Fibroblast of skin of right biceps (primary cell): Measurements from ENCODE around the gene TXNL4A.
"Not testable (repeated sequence)": the region's sequence is repeated elsewhere in the genome, so short reads cannot be mapped to it uniquely, and the experiment has no call there.

Experiments
- DNase-seq: peaks from one replicate; pipeline ENCODE4 v3.0.0-alpha.2; 2013

TXNL4A gene, protein sequence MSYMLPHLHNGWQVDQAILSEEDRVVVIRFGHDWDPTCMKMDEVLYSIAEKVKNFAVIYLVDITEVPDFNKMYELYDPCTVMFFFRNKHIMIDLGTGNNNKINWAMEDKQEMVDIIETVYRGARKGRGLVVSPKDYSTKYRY

DNA sequence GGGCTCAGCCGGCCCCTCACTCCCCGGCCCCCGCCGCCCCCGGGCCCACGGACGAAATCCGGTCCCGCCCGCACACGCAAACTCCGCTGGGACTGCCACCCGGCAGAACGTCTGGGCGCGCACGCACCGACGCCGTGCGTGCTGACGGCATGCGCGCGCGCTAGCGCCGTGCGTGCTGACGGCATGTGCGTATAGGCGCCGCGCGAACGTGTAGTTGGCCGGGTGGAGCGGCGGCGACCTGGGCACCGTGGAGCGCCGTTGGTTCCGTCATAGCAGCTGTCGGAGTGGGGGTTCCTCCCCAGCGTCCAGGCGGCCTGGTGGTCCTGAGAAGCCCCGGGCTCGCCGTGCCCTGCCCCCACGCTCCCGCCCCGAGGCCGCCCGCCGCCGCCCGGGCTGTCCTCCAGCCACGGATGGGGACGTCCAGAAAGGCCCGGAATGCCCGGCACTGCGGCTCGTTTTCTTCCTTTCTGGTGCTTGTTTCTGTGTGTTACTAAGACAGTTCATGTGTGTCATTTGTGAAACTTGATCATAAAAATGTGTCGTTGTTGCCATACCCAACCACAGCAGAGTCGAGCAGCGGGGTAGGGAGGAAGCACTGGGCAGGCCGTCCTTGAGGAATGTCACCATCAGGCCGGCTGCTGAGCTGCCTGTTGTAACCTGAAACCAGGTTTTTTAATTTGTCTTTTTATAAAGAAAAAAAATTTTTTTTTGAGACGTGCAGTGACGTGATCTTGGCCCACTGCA is at the start of gene TXNL4A:
Gene TXNL4A, minus strand, starts transcription at position 113 of the 744 bp plus-strand sequence. CDS start 171 bp downstream, outside the sequence.
- DNase-seq: peak; percentile 88

DNA sequence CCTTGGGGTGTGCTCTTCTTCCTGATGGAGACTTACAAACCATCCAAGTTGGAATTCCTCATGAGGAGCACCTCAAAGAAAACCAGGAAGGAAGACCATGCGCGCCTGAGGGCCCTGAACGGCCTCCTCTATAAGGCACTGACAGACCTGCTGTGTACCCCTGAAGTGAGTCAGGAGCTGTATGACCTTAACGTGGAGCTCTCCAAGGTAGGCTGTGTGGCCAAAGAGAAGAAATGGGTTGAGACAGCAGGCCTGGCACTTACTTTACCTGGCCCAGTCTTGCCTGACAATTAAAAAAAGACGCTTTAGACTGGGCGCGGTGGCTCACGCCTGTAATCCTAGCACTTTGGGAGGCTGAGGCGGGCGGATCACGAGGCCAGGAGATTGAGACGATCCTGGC is 48.9 kb upstream of the TXNL4A start:
- DNase-seq: no peak

DNA sequence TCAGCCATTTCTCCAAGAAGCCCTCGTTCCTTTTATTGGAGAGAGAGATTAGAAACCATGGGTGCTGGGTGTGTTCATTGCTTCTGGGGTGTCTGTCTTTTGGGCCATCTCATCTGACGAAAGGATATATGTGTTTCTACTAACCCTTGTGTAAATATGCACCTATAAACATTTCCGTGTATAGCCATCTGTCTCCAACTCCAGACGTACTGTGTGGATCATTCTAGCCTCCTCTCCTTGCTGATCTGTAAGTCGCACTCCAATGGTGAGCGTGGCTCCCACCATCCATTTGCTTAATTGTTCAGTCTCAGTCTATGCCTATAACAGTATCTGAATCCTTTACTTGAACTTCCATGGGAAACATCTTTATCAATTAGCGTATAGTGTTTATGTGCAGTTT is 47.6 kb upstream of the TXNL4A start:
- DNase-seq: no peak

DNA sequence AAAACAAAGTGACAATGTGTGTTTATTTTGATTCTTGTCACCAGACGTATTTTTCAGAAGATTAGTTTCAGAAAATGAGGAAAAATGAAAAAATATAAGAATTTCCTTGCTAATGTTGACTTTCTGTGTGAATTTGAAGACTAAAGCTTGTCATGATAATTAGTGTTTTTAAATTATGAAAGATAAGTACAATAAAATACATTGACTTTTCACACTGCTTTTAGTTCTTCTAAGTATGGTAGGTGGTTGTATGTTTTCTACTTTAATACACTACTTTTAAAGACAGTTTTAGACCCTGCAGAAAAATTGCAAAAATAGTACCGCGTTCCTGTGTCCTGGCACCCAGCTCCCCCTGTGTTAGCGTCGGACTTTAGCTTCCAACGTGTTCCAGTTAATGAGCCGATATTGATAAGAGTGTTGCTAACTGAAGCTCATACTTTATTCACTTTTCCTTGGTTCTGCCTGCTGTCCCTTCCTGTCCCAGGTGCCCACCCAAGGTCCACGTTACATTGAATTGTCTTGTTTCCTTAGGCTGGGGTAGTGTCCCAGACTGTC is 46.6 kb upstream of the TXNL4A start:
- DNase-seq: no peak

DNA sequence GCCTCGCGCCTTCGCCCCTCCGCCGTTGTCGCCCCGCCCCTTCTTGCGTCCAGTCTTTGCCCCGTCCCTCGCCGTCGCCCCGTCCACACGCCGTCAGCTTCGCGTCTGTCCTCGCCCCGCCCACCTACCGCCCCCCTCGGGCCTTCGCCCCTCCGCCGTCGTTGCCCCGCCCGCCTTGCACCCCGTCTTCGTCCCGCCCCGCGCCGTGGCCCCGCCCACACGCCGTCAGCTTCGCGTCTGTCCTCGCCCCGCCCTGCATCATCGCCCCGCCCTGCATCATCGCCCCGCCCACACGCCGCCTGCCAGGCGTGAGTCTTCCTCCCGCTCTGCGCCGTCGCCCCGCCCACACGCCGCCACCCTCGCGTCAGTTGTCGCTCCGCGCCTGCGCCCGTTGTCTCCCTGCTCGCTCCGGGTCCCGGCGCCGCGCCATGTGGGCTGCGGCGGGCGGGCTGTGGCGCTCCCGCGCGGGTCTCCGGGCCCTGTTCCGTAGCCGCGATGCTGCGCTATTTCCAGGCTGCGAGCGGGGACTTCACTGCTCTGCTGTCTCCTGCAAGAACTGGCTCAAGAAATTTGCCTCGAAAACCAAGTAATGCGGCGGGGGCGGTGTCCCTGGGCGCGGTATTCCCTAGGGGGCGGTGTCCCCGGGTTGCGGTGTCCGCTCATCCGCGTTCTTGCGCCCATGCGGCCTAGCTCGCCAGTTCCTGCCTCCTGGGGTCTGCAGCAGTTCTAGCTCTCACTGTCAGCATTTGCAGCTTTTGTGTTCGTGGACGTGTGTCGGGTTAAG is 45.9 kb upstream of the TXNL4A start, which contains the start of gene RBFA:
Gene RBFA, plus strand, starts transcription at position 367 of the 784 bp plus-strand sequence. Its CDS starts 62 bp downstream, at position 429.
- peak; percentile 98 for DNase-seq

DNA sequence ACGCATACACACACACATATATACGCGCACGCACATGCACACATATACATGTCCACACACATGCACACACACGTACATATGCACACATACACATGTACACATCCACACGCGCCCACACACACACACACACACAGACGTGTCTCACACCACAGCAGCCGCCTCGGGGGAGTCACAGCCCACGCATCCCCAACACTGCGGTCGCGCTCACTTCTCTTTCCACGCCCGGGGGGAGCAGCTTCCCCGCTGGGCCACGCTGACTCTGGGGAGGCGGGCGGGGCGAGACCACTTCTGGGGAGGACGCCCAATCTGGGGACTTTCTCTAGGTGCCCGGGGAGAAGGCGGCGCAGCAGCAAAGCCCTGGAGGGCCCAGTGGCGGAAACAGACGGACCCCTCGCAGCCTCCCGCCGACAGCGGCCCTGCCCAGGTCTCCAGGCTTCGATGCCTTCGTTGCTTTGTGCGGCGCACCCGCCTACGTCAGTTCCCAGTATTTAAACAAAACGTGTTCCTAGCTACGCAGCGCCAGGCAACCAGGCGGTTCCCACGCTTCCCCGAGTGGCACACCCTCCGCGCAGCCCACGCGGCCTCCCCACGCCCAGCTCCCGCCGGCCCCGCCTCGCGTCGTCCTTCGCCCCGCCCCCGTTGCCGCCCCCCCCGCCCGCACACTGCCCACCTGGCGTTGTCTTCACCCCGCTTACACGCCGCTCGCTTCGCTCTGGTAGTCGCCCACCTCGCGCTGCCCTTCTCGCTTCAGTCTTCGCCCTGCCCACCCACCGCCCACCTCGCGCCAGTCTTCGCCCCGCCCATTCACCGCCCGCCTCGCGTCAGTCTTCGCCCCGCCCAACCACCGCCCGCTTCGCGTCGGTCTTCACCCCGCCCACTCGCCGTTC is 45.1 kb upstream of the TXNL4A start:
- DNase-seq: no peak

DNA sequence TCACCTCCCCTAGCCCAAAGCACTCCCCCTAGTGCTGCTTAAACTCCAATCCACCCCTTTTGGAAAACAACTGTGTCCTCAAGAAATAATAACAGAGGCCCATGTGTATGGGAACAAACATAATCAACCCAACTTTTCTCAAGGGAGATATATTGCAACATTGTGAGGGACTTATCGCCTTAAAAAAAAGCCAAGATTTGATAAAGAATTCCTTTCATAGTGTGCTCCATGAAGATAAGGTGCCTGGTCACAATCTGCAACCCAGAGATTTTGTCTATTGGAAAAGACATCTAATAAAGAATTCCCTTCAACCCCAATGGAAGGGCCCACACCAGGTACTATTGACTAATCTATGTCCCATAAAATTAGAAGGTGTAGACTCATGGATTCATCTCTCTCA is 41.3 kb upstream of the TXNL4A start:
- DNase-seq: no peak

DNA sequence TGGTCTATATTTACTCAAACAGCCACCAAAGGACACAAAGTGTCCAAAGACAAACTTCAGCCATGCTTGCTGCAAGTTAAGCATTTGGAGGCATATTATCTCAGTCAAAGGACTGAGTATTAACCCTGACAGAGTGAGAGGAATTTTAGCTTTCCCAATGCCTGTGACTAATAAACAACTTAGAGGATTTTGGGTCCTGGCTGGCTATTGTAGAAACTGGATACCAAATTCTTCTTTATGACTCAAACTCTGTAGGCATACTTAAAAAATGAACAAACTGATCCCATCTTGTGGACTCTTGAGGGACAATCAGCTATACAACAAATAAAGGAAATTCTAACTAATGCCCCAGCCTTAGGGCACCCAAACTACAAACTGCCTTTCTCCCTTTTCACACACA is 39.4 kb upstream of the TXNL4A start:
- DNase-seq: peak; percentile 69

DNA sequence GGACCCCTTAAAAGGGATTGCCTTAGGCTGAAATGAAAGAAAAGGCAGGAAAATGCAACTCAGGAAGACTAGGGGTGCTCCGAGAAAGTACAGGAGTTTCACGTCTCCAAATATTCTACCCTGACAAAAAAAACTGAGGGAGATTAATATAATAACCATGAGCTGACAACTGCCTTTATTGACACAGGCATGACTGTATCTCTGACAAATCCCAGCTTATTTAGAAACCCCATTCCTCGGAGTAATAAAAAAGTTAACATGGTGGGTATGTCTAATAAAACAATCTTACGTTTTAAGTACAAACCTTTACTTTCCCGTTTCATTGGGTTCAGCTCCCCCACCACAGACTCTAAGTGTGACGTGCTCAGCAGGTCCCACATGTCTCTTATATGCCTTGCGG is 38.0 kb upstream of the TXNL4A start:
- DNase-seq: no peak

DNA sequence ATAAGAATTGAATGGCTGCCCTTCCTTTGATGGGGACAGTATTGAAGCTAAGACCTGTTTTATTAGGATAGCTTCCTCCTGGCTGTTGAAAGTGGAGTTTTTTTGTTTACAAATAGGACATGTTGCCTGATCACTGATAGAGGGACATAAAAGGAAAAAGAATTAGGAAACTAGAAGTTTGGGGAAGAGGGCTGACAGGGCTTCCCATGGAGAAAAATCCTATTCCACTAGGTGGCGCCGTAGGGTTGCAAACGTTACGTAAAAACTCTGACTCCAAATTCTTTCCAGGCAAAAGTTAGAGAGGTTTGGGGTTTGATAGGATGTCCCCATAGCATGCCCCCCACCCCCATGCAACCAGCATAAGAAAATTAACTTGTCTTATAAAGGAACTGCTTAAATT is 34.8 kb upstream of the TXNL4A start:
- DNase-seq: no peak

DNA sequence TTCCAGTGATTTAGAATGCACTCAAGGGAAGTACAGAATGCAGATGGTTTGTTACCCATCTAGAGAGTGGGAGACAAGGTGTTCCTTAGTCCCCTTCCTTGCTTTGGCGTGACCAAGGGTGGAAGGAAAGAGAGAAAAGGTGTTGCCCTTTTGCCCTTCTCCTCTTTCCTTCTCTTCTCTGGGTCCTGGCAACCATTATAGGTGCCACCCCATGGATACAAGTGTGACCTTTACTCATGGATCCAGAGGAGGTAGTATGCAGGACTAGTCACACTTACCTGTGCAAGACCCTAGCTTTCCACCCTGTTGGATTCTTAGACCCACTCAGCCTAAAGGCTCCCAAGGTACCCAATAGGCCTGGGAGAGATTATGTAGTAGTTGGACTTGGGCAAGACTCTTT is 34.2 kb upstream of the TXNL4A start:
- DNase-seq: peak; percentile 34

DNA sequence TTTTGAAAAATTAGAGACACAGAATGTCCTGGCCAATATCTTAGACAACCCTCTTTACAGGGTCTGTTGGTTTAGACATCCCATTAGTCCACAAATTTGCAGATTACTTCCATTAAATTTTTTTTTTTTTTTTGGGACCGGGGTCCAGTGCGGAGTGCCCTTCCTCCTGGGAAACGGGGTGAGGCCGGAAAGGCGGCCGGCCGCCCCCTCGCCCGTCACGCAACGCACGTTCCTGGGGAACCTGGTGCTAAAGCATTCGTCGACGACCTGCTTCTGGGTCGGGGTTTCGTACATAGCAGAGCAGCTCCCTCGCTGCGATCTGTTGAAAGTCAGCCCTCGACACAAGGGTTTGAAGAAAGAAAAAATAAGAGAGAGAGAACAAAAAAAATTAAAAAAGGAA is 24.4 kb upstream of the TXNL4A start:
- DNase-seq: no peak

DNA sequence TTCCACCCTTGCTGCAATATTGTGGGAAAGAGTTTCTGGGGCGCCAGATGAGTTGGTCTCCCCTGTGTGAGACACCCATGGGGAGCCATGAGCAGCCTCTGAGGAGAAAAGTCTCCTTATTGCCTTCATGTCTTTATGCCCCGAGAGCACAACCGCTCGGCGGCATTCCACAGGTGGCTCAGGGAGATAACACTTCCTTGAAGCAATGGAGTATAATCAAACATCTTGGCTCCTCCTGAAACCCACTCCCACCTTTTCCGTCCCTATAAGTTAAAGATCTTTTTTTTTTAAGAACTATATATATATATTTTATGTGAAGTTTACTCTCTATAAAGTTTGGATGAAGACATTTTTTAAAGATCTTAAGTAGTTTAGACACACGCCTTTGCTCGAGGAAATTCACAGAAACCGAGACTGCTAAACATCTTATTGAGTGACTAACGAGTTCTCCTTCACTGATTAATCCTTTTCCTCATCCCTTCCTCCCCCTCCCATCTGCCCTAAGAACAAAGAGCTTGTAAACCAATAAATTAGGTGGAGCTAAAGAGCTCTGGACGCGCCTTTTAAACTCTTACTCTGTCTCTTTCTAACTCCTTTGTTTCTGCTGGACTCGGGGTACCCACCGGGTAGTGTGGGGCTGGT is 23.3 kb upstream of the TXNL4A start:
- DNase-seq: not testable (repeated sequence)

DNA sequence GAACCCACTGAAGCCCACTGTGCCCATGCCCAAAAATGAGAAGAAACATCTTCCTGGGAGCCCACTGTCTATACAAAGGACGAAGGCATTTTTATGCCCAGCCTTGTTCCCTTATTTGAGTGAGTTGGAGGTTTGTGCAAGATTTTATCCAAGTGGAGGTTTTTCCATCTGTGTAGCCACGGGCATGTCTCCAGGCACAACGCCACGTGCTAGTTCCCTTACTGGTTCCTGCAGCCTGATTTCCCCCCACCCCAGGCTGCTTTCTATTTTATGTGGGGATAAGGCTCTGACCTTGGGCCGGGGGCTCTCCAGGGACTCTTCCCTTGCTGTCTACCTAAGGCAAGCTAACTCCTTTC is 22.2 kb upstream of the TXNL4A start:
- no peak for DNase-seq

DNA sequence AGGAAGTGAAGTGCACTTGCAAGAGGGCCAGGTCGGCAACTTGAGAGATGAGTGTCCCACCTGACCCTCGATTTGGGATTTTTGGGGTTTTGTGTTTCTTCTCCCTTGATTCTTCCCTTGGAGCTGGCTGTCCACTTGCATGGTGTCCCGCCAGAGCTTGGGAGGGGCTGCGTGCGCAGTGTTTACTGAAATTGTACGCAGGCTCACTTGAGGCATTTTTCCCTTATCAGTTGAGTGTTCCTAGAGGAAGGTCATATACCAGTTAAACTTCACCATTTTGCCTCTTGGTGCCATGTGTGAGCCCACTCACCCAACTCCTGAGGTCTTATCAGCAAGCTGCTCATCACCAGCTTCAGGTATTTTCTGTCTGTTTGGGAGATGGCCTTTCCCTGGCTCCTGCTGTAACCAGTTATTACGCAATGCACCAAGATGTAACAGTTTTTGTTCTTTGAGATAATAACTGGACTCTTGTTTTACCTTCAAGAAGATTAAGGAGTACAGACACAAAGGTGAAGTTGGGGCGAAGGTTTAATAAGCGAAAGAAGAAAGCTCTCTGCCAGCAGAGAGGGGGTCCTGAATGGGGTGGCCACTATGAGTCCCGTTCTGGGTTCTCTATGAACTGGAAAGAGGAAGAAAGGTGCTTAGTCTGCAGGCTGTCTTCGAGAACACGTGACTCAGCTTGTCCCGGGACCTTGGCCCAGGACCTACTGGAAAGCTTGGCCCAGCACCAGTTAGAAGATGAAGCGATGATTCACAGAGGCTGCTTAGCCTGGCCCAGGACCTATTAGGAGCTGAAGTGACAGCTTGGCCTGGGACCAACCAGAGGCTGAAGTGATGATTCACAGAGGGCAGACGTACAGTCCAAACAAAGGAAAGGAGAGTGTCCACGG is 21.5 kb upstream of the TXNL4A start:
- peak; percentile 94 for DNase-seq

DNA sequence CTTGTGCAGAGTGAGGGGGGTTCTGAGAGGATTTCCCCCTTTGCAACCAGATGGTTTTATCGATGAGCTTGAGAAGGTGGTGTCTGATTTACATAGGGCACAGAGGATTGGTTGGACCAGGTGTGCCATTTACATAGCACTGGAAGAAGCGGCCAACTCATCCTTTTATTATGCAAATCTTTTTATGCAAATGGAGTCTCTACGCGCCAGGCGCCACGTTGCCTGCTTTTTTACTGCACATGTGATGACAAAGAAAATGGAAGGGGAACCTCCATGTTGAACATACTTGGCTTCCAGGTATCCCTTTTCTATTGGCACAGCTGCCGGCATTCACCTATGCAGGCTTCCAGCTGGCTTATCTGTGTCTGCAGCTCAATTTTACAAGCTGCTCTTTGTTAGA is 18.4 kb upstream of the TXNL4A start:
- DNase-seq: no peak

DNA sequence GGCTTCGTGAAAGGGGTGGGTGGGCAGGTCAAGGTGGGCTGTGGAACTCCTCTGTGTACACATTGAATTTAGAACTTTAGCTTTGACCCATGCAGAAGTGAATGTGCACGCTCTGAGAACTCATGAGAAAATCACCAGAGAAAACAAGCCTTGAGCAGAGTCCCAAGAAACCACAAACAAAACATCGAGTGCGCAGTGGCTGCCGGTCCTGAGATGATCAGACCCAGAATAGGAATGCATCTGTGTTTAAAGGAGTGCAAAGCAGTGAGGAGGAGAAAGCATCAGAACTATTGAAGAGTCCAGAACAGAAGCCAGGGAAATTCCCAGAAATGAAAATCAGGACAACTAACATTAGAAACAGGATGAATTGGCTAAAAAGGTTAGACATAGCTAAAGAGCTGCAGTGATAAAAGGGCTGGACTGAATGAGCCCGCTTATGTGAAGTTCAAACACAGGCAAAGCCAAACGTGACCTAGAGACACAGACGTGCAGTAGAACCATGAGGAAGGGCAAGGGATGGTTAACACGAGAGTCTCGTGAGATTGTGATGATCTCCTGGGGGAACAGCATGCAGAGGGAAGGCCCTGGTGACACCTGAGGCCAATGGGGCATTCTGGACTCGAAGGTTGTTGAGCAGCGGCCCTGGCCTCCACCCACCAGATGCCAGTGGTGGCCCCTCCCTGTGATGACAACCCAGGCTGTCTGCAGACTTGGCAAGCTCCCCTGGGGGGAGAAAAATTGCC is 16.4 kb upstream of the TXNL4A start:
- DNase-seq: no peak

DNA sequence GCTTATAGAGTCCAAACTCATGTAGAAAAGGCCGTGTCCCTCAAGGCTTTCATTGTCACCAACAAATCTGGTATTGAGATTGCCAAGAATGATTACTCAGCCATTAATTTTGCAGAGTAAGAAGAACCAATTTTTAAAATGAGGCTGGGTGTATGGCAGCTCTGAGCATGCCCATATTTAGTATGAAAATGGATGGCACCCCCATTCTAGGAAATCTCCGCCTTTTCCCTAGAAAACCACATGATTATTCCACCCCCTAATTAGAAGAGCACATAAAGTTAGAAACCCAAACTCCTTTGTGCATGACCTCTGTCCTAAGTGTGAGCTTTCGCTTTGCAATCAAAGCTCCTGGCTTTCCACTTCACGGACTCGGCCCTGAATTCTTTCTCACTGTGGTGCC is 14.1 kb upstream of the TXNL4A start:
- DNase-seq: no peak

DNA sequence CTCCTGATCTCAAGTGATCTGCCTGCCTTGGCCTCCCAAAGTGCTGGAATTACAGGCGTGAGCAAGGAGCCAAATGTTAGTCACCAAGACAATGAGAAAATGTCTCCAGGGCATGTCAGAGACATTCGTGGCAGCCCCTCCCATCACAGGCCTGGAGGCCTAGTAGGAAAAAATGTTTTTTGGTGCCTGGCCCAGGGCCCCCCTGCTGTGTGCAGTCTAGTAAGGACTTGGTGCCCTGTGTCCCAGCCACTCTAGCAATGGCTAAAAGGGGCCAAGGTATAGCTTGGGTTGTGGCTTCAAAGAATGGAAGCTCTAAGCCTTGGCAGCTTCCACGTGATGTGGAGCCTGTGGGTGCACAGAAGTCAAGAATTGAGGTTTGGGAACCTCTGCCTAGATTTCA is 12.5 kb upstream of the TXNL4A start:
- DNase-seq: no peak

DNA sequence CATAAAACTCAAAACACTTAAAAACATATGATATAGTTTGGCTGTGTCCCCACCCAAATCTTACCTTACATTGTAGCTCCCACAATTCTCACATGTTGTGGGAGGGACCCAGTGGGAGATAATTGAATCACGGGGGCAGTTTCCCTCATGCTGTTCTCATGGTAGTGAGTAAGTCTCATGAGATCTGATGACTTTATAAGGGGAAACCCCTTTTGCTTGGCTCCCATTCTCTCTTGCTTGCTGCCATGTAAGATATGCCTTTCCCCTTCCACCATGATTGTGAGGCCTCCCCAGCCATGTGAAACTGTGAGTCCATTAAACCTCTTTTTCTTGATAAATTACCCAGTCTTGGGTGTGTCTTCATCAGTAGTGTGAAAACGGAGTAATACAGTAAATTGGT is 11.3 kb upstream of the TXNL4A start:
- DNase-seq: not testable (repeated sequence)
